Mucosa of descending colon (tissue), 3 donors: ENCODE measurements around the gene GRIK3. TPM values are rescaled to one million over a fixed set of nuclear protein-coding genes. Genes with fewer than 3 reads are reported as not detected.

Experiments used
- ATAC-seq: fragments of 200-7000 bp; cut with Tn5 transposase; one replicate; pipeline ENCODE4 v1.9.1; 2020; ENCODE audit warnings: mild to moderate bottlenecking, moderate library complexity
- DNase-seq, 3 donors: peaks; one replicate each; pipeline ENCODE4 v3.0.0-alpha.2; 2020
- H3K36me3 ChIP-seq: fragments of 200-600 bp; one replicate; pipeline ENCODE4 v1.8.0; 2021; ENCODE audit warnings: low read depth, mild to moderate bottlenecking
- H3K4me1 ChIP-seq: fragments of 200-600 bp; one replicate; pipeline ENCODE4 v1.8.0; 2021; ENCODE audit warnings: low read depth, mild to moderate bottlenecking
- H3K4me3 ChIP-seq: fragments of 200-600 bp; one replicate; pipeline ENCODE4 v1.8.0; 2021; ENCODE audit warnings: mild to moderate bottlenecking
- H3K9me3 ChIP-seq: fragments of 200-600 bp; one replicate; pipeline ENCODE4 v1.8.0; 2021; ENCODE audit warnings: mild to moderate bottlenecking
- CTCF ChIP-seq: fragments of 200-600 bp; IDR thresholded peaks from one replicate; pipeline ENCODE4 v1.8.0; 2022; ENCODE audit warnings: antibody characterized with exemption, mild to moderate bottlenecking
- intact Hi-C, 2 donors: fragments of 100-400 bp; cut with DNase I in 1 of 2; cut with micrococcal nuclease in 1 of 2; formaldehyde crosslinking; loops; one replicate each; pipeline versions ENCODE4 v1.11.0 to v1.11.1; 2022; cut with DNase I, micrococcal nuclease
- total RNA-seq, 3 donors: library from RNA; stranded (reverse); fragmentation: NEBNext Ultra II Directional in 2 of 3; extraction: Animal tissue kit (Norgen Biotek cat#: 25700) in 2 of 3; gene quantifications; one replicate each; pipeline versions ENCODE4 v1.2.1 to v1.2.4, GENCODE V29; 2021 to 2023
- donor health status: DM: no; HTN: no; CAD: no; lungs with moderate emphysema.
- donor health status: DM: no; HTN: no; CAD: no.
- donor health status: DM: no; HTN: yes; CAD: no.

Gene GRIK3
- total RNA-seq, 3 donors from 2014 or later, result 0.41 to 13.6 (median 1.5) TPM

- no peaks in the 10 kb centered on the region for H3K36me3 ChIP-seq
- no peaks in the 10 kb centered on the region for H3K9me3 ChIP-seq
- H3K4me3 ChIP-seq, result no peak overlapping the region
- H3K4me1 ChIP-seq, result no peaks in the 10 kb centered on the region
- no peak for TF ChIP-seq CTCF
- ATAC-seq (no peak), DNase-seq (no peak)
- intact Hi-C loops, result no loop called here
Measured at GRCh38 chr1:37073854-37074379, 39.6 kb upstream of the GRIK3 start.

GRCh38 chr1:37073152-37073853 lies 39.0 kb upstream of the GRIK3 start:
- DNase-seq (no peak), ATAC-seq (no peak)
- intact Hi-C loops, result no loop called here
- Histone ChIP-seq H3K4me3 (no peak overlapping the region), H3K4me1 (no peaks in the 10 kb centered on the region), H3K9me3 (no peaks in the 10 kb centered on the region), H3K36me3 (no peaks in the 10 kb centered on the region)
- no peak for TF ChIP-seq CTCF

- intact Hi-C loops, result no loop called here
- ATAC-seq (no peak), DNase-seq (no peak)
- TF ChIP-seq CTCF, result no peak
- Histone ChIP-seq H3K4me3 (no peak overlapping the region), H3K36me3 (no peaks in the 10 kb centered on the region), H3K9me3 (no peaks in the 10 kb centered on the region), H3K4me1 (no peaks in the 10 kb centered on the region)
Measured at GRCh38 chr1:37071829-37072228, 37.5 kb upstream of the GRIK3 start.

GRCh38 chr1:37070126-37070525 lies 35.8 kb upstream of the GRIK3 start:
- intact Hi-C loops, result no loop called here
- H3K4me1 ChIP-seq, result no peaks in the 10 kb centered on the region
- no peak for ATAC-seq

GRCh38 chr1:37069406-37069805 lies 35.1 kb upstream of the GRIK3 start:
- DNase-seq, result no peak
- no peak for ATAC-seq

More at GRCh38 chr1:37070126-37070525, 35.8 kb upstream of the GRIK3 start:
- DNase-seq, result no peak
- TF ChIP-seq CTCF, result no peak
- Histone ChIP-seq H3K4me3 (no peak overlapping the region), H3K36me3 (no peaks in the 10 kb centered on the region), H3K9me3 (no peaks in the 10 kb centered on the region)

More at GRCh38 chr1:37069406-37069805, 35.1 kb upstream of the GRIK3 start:
- no peak overlapping the region for H3K4me3 ChIP-seq
- intact Hi-C loops, result no loop called here
- H3K4me1 ChIP-seq, result no peaks in the 10 kb centered on the region
- H3K9me3 ChIP-seq, result no peaks in the 10 kb centered on the region
- no peak for TF ChIP-seq CTCF
- H3K36me3 ChIP-seq, result no peaks in the 10 kb centered on the region
